CD4-positive, alpha-beta T cell treated with Interleukin-15 for 1 hour (primary cell): ENCODE measurements around the gene RAMP1.

Source experiments
- DNase-seq: peaks from one replicate; pipeline ENCODE4 v3.0.0-alpha.2; 2020

Gene RAMP1

DNA sequence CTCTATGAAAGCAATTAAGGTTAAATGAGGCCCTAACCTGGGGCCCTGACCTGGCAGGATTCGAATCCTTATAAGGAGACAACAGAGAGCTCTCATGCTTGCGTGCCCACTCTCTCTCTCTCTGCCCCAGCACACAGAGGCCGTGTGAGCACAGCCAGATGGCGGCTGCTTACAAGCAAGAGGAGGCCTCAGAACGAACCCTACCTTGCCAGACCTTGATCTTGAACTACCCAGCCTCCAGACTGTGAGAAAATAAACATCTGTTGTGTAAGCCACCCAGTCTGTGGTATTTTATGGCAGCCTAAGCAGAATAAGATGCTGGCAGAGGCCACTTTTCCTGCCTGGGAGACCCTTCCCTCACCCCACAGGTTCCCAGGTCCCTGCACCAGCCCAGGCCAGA lies 102.2 kb downstream of the RAMP1 start:
- DNase-seq, result no peak
